GM21529 (cell line): ENCODE results near the gene KDM2A.
A peak's percentile ranks its signal among the peaks of the same experiment; 100 is the strongest.
"Not testable (repeated sequence)": the region's sequence is repeated elsewhere in the genome, so short reads cannot be mapped to it uniquely, and the experiment has no call there.

ENCODE experiments used
- ATAC-seq: cut with Tn5 transposase; IDR thresholded peaks from one replicate; pipeline ENCODE4 v1.9.1; 2021; ENCODE audit not compliant: unreplicated experiment

KDM2A gene

DNA sequence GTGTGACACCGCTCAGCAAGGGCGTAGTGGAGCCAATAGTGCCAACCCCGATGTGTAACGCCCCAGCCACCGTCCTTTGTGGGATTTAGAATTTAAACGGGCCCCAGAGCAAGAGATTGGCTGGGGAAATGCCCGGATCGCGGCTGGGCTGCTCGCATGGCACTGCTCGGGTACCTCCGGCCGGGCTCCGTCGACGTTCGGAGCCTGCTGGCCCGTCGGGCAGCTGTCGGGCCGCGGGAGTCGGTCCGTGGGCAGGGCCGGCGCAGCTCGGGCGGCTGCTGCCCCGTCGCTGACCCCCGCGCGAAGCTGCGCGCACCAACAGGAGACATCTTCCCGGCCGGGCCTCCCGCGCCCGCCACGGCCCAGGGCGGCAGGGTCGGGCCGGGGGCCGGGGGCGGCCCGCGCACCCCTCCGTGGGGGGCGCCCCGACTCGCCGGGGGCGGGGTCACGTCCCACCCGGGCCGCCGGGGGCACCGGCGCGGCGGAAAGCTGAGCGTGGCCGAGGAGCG lies 1.3 kb upstream of the KDM2A start:
- peak; percentile 5 for ATAC-seq

DNA sequence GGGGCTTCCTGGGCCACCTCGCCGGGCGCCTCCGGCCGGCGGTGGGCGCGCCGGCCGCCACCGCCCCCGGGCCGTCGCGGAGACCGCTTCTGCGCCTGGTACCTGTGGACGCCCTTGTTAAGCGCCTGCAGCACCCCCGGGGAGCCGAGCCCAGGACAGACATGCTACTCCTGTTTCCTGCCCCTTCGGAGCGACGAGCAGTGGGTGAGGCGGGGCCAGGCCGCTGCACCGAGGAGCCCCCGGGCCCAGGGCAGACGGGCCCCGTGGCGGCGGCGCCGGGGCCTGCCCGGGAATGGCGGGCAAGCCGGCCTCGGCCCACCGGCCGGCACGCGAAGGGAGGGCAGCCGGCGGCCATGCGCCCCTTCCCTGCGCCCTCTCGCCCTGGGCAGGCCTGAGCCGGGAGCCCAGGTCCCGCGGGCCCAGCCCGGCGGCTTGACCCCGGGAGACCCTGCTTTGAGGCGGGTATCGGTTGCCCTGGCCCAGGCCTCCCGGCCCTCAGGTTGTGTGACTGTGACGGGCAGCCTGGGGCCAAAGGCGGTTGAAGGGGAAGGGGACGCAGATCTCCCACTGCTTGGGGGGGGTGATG lies 789 bp upstream of the KDM2A start:
- peak; percentile 14 for ATAC-seq

DNA sequence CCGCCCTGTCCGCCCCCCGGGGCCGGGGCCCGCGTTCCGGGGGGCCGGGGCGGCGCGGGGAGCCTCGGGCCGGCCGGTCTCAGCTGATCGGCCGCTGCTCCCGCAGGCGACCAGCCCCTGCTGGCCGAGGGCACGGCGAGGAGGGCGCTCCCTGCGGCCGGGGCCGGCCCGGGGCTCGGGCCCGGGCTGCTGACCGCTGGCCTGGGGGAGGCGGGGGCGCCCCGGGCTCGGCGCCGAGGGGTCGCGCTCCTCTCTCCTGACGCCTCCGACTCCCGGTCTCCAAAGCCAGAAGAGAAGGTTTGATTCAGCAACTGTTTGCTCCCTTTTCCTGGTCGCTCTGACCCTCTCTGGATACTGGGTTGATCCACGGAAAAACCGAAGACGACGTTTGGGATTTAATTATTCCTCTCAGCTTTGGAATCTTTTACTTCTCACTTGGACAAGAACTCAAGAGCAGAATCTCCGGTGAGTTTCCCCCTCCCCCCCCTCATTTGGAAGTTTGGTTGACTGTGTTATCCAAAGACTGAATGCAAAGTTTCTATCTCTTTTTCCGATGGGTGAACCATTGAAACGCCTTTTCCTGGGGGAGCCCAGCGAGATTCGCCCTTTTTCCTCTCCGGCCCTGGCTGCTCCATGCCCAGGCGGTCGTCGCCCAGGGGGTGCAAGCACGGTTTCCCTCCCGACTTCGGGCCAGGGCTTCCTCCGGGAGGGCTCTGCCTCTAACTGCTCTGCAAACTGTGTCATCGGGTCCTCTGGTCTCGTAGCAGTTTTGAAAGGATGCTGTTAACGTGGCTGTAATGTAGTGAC lies 725 bp downstream of the KDM2A start:
- peak; percentile 11 for ATAC-seq

DNA sequence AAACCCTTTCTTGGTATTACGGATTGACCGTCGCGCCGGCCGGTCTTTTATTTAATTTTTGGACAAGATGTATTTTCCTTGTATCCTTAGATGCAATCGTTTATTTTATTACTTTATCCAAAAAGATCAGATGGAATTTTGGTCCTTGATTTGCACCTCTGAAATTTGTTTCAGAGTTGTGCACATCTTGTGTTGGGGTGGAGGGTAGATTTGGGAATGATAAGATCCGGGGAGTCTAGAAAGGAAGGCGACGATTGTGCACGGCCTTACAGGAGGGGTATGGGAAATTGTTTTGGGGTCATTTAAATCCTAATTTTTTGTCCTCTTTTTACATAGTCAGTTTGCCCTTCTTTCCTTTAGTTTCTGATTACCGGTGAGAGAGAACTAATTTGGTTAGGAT lies 1.4 kb downstream of the KDM2A start:
- no peak for ATAC-seq

DNA sequence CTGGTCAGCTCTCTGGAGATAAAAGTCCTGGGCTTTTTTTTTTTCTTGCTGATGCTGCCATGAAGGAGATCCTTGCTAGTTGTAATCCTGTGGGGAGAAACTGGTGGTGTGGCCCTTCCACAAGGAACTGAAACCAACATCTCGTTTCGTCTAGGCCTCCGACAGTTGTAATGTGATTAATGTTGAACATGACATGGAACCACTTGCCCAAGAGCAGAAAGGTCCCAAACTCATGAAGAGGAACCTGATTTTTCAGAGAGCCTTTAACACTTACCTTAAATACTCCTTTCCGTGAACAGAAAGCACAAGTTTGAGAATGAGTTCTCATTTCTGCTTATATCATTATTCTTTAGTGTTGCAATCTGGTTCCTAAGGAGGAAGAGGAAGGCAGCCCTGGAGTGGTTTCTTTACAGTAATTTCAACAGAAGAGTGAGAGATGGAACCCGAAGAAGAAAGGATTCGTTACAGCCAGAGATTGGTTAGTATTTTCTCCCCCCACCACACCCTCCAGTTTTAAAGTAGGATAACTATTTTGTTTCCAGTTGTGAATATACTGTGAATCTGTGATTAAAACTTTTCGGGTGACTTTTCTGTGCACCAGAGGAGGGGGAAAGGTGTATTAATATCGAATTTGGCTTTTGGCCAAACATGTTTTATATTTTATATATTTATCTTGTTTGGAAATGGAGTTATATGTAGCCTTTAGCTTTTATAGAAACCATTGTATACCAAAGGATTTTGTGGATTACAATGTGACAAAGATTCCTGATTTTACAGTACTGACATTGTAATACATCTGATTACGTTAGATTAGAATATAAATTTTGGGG lies 2.0 kb downstream of the KDM2A start:
- no peak for ATAC-seq

DNA sequence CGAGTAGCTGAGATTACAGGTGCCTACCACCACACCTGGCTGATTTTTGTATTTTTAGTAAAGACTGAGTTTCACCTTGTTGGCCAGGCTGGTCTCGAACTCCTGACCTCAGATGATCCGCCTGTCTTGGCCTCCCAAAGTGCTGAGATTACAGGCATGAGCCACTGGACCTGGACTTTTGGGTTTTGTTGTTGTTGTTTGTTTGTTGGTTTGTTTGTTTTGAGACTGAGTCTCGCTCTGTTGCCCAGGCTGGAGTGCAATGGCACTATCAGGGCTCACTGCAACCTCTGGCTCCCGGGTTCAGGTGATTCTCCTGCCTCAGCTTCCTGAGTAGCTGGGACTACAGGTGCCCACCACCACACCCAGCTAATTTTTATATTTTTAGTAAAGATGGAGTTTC lies 4.7 kb downstream of the KDM2A start:
- not testable (repeated sequence) for ATAC-seq

DNA sequence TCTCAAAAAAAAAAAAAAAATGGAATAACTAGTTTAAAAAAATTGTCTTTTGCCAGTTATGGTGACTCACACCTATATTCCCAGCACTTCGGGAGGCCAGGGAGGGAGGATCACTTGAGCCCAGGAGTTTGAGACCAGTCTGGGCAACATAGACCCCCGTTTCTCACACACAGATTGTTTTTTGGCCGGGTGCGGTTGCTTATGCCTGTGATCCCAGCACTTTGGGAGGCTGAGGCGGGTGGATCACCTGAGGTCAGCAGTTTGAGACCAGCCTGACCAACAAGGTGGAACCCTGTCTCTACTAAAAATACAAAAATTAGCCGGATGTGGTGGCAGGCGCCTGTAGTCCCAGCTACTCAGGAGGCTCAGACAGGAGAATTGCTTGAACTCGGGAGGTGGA lies 7.2 kb downstream of the KDM2A start:
- ATAC-seq: not testable (repeated sequence)

GRCh38 chr11:67126986-67127385 lies 7.9 kb downstream of the KDM2A start:
- ATAC-seq: no peak

DNA sequence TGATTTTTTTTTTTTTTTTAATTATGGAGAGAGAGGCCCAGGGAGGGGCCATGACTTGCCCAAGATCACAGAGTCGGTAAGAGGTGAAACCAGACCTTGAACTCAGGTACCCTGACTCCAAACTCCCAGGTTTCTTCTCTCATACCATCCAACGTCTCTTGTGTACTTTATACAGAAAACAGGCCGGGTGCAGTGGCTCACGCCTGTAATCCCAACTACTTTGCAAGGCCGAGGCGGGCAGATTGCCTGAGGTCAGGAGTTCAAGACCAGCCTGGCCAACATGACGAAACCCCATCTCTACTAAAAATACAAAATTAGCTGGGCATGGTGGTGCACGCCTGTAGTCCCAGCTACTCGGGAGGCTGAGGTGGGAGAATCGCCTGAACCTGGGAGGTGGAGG lies 11.8 kb downstream of the KDM2A start:
- not testable (repeated sequence) for ATAC-seq

GRCh38 chr11:67136156-67136555 lies 17.1 kb downstream of the KDM2A start:
- no peak for ATAC-seq

- no peak for ATAC-seq
These were observed 19.9 kb downstream of the KDM2A start for GRCh38 chr11:67138922-67139321.

DNA sequence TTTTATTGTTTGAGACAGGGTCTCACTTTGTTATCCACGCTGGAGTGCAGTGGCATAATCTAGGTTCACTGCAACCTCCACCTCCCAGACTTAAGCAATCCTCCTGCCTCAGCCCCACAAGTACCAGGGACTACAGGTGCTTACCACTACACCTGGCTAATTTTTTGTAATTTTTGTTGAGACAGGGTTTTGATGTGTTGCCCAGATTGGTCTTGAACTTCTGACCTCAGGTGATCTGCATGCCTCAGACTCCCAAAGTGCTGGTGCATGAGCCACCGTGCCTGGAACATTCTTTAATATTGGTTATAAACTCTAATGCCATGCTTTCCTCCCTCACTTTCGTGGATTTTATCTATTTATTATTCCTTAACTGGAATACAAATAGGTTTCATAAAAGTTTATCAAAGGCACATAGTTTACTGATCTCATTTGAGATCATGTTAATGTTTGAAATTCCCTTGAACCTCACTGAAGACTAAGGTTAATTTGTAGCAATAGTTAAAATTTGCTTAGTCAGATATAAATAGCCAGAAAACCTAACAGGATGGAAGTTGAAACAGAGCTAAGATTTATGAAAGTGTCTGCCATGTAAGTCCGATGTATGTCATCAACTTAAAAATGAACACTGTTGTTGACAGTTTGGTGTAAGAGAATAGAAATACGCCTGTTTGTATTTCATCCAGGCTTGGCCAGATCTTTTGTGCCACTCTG lies 27.6 kb downstream of the KDM2A start:
- no peak for ATAC-seq

- no peak for ATAC-seq
These were observed 34.9 kb downstream of the KDM2A start for GRCh38 chr11:67153971-67154370.

- no peak for ATAC-seq
These were observed 35.7 kb downstream of the KDM2A start for GRCh38 chr11:67154726-67155125.

GRCh38 chr11:67157691-67158090 lies 38.6 kb downstream of the KDM2A start:
- no peak for ATAC-seq

DNA sequence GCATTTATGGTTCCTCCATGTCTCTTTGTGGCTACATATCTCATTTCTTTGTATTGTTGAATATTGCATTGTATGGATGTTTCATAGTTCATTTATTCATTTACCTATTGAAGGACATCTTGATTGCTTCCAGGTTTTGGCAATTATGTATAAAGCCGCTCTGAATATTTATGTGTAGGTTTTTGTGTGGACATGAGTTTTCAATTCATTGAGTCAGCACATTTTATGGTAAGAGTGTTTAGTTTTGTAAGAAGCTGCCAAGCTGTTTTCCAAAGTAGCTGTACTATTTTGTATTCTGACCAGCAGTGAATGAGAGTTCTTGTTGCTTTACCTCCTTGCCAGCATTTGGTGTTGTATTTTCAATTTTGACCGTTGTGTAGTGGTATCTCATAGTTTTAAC lies 39.2 kb downstream of the KDM2A start:
- ATAC-seq: no peak

DNA sequence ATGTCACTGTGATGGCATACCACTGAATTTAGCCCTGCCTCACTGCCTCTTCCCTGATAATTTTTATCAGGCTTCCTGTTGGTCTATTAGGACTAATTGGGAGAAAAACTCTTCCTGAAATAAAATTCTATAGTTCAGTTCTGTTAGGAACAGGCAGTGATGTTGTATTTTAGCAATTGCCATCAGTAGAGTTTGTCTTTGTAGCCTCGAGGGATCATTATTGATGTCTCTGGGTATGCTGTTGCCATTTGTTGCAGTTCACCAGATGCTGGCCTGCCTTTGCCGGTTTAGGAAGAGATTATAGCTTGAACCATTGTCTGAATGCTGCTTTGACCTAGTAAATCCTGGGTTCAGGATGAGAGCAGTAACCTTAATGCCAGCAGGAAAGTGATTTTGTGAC lies 41.0 kb downstream of the KDM2A start:
- ATAC-seq: no peak

DNA sequence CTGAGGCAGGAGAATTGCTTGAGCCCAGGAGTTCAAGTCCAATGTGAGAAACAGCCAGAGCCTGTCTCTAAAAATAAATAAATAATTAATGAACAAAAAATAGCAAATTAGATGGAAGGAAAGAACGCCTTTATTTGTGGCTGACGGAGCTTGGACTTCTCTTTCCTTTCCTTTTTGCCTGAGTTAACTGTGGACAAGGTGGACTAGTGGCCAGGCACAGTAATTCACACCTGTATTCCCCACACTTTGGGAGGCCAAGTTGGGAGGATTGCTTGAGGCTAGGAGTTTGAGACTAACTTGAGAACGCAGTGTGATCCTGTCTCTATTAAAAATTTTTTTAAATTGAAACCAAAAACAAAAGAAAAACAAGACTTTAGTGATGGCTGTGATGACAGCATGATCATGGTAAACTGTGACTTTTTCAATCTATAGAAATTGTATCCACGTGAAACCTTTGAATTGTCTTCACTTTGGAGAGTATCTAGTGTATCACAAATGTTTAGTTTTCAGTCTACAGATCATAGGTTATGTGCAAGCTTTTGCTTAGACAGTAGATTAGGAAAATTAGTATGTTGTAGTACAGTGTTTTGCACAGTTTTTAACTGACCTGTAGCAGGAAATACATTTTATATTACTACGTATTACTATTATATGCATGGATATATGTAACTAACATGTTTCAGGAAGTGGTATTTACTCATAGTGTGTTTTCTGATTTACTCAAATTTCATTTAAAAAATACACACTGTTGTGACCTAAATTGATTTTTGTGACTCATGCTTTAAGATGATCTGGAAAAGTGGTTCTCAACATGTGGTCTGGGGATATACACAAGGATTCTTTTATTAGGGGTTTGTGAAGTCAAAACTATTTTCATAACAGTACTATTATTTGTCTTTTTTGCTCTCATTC lies 42.1 kb downstream of the KDM2A start:
- no peak for ATAC-seq

DNA sequence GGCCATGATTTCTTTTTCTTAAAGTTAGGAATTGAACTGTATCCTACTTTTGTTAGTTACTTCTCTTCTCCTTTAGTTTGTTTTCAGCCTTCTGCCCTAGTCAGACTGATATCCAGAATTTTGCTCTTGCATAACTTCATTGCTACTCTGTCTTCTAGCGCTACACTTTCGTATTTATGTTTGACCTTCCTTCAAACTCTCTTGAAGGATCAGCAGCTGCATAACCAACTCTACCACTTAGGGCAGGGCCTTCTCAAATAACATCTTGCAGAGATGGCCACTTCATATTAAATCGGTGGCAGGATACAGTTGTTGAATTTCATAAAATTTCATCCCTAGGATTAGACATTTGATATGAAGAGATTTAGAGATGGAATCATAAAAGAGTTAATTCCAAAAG lies 43.9 kb downstream of the KDM2A start:
- no peak for ATAC-seq

DNA sequence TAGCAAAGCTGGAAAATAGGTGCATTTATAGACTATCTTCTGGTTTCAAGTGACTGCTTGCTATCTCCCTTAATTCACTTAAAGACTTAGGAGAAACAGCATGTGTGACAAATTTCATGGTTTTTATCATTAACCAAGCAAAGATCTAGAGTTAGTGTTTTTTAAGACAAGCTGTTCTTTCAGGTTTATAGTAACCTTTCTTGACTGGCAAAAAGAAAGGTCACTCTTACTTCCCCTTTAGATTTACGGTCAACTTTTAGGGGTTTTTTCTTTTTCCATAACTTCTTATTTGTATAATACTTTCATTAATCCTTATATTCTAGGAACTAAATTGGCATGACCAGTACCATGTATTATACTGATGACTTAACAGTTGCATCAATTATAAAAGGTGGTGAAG lies 46.6 kb downstream of the KDM2A start:
- no peak for ATAC-seq
